GM20431 (cell line): ENCODE measurements around the gene RIPK1.
"Not testable (repeated sequence)": the region's sequence is repeated elsewhere in the genome, so short reads cannot be mapped to it uniquely, and the experiment has no call there.

Source experiments
- in situ Hi-C: fragments of 300-500 bp; cut with MseI, MboI; formaldehyde crosslinking; loops from one replicate; pipeline ENCODE4 v1.15.0; 2020; ENCODE audit warnings: low sequenced_read_pairs; ENCODE audit not compliant: unreplicated experiment

The RIPK1 gene

DNA sequence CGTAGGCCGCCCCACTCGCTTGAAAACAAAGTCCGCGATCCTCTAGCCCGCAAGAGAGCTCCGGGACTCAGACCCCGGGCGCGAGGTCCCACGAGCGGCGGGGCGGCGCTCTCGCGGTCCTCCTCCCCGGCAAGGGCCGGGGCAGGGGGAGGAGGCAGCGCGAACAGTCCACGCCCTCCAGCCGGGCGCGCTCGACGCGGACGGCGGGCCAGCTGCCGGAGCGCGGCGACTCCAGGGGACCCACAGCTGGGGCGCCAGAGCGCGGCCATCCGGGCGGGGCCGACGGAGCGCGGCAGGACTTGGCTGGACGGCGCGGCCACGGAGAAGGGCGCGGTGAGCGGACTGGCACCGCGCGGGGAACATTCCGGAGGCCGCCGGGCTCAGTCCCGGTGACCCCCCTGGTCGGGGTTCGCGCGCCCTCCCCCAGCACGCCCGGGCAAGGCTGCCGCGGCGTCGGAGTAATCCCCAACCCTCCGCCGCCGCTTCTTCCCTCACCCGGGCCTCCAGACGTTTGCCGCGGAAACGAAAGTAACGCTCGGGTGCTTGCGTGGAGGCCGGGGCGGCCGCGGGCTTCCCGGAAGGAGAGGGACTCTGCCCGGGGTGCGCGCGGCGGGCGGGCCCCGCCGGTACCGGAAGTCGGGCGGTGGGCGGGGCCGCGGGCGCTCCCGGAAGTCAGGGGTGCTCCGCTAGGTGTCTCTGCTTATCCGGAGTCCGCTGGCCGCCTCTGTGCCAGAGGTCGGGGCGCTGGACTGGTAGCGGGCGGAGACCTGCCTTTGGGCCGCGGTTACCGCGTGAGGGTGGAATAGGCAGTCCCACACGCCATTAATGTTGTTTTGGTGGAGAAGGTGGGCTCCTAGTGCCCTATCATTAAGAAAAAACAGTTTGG, at the start of gene RIPK1:
TSS of gene RIPK1 (plus strand) at position 166 of the 886 bp plus-strand sequence. CDS start 8,330 bp downstream, outside the sequence.
- in situ Hi-C loops: no loop called here

DNA sequence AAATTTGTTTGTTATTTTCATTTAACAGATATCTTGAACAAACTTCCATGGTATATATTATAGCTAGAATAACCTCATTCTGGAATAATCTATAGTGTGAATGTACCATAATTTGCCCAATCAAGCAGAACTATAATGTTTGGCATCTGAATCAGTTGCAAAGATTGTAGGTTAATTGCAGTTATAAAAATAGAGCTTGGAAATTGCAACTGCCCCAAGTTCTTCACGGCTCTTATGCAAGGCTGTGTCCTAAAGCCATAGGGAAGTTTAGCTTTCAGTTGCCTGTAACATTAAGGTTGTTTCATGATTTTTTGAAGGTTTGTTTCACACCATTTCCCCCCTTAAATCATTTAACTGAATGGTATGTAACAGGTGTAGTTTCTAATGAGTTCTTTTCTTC, 49.2 kb upstream of the RIPK1 start:
- in situ Hi-C loops: no loop called here

DNA sequence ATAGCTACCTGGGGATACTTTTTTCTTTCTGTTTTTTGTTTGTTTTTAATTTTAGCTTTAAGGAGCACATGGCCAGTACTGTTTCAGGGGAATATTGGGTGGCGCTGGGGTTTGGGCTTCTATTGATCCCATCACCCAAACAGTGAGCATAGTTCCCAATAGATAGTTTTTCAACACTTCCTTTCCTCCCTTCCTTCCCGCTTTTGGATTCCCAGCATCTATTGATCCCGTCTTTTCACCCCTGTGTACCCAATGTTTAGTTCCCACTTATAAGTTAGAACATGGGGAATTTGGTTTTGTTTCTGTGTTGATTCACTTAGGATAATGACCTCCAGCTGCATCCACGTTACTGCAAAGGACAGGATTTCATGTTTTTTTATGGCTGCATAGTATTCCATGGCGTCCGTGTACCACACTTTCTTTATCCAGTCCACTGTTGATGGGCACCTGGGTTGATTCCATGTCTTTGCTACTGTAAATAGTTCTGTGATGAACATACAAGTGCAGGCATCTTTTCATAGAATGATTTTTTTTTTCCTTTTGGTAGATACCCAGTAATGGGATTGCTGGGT, 48.5 kb upstream of the RIPK1 start:
- in situ Hi-C loops: no loop called here

DNA sequence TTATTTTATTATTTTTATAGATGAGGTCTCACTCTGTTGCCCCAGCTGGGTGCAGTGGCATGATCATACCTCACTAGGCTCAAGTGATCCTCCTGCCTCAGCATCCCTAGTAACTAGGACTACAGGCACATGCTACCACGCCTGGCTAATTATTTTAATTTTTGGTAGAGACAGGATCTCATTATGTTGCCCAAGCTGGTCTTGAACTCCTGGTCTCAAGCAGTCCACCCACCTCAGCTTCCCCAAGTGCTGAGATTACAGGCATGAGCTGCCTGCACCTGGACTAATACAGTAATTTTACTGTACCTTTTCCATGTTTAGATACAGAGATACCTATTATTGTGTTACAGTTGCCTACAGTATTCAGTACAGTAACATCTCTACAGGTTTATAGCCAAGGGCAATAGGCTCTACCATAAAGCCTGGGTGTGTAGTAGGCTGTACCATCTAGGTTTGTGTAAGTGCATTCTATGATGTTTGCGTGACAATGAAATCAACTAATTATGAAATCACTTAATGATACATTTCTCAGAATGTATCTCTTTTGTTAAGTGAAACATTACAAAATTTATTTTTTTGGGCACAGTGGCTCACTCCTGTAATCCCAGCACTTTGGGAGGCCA, 47.2 kb upstream of the RIPK1 start:
- in situ Hi-C loops: not testable (repeated sequence)

DNA sequence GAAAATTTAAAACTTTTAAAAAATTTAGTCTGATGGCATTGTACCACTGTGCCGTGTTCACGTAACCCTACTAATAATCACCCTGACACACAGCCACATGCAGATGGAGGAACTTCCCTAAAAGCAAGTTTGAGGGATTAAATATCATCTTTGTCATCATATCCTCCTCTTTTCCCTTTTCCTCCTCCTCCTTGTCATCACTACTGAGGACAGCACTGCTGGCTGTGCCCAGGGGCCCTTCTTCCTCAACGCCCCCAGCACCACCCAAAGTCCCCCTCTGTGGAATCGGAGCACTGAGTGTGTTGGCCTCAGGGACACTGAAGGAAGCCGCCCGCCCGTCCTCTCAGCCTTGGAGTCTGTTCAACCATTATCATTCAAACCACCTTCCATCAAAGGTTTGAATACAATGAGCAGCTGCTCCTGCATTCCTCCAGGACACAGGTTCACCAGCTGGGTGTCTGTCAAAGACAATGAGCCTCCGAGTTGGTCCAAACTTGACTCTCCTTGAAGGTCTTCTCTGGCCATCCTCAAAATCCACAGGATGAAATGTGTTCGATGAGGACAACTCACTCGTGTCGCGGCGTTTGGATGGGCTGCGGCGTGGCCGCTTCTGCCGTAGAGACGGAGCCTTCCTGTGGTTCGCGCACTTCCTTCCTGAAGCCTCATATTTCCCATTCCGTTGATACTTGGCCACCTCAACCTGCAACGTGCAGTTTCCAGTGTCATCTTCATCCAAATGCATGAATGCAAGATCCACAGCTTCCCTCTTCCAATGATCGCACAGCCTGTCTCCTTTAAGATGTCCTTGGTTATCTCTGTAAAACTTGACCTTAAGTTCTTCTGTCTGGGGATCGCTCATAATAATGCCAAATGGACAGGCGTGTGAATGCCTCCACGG, 45.3 kb upstream of the RIPK1 start:
- in situ Hi-C loops: no loop called here

DNA sequence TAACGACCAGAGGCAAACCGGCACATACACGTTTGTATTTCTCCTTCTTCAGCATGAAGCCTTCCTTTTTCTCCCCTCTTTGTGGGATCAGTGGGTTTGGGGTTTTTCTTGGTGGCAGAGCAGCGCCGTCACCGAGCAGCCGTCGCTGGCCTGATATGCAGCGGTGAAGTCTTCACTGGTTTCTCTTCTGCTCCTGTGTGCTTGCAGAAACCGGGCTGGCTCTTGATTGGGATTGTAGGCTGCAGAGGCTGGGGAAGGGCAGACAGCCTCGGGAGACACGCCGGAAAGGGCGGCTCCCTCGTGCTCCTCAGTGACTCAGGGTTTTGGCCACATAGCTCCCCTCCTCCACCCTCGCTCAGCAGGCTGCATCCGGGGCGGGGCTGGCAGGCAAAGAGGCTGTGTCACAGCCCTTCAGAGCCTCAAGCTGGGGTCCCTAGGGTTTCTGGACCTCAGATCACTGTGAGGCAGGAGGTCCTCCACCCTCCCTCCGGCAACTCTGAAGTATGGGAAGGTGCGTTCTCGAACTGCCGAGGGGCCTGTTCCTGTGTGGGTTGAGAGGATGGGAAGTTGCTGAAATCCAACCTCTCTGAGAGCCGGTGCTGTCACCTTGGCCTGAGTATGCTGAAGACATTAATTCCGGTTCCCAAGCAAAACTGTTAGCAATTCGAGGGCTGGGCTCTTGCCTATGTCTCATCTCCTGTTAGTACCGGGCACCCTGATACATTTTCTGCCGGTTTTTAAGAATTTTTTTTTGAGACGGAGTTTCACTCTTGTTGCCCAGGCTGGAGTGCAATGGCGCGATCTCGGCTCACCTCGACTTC, 44.4 kb upstream of the RIPK1 start:
- in situ Hi-C loops: no loop called here

DNA sequence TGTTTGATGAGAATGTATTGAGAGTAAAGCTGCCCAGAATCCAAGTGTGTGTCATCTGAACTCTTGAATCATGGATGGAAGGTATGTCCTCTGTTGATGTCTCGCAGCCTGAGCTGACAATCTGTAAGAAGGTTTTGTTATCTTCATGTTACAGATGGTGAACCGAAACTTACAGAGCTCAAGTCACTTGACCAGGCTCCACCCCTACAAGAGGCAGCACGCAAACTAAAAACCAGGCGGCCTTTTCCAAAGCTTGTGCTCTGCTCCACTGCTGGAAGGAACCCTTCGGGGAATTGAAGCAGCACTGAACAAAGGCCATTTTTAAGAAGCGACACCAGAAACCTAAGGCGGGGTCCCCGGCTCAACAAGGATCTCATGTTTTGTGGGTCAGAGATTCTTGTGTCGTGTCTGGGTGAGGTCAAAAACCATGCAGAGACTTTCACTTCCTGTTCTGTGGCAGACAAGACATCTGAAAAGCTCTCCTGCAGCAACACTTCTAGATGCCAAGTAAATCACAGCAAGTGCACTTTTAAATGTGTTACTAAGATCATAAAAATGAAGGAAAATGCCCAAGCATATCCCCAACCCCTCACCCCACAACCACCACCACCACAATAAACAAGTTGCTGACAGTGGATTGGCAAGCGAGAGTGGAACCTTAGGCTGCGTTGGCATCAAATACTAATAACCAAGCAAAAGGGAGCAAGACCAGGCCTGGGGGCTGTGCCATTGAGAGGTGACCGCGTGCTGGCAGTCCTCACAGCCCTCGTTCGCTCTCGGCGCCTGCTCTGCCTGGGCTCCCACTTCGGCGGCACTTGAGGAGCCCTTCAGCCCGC, 41.3 kb upstream of the RIPK1 start:
- in situ Hi-C loops: no loop called here

DNA sequence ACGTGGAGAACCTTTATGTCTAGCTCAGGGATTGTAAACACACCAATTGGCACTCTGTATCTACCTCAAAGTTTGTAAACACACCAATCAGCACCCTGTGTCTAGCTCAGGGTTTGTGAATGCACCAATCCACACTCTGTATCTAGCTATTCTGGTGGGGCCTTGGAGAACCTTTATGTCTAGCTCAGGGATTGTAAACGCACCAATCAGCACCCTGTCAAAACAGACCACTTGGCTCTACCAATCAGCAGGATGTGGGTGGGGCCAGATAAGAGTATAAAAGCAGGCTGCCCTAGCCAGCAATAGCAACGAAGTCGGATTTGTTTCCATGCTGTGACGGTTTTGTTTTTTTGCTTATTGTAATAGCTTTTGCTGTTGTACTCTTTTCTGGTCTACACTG, 40.1 kb upstream of the RIPK1 start:
- in situ Hi-C loops: not testable (repeated sequence)

DNA sequence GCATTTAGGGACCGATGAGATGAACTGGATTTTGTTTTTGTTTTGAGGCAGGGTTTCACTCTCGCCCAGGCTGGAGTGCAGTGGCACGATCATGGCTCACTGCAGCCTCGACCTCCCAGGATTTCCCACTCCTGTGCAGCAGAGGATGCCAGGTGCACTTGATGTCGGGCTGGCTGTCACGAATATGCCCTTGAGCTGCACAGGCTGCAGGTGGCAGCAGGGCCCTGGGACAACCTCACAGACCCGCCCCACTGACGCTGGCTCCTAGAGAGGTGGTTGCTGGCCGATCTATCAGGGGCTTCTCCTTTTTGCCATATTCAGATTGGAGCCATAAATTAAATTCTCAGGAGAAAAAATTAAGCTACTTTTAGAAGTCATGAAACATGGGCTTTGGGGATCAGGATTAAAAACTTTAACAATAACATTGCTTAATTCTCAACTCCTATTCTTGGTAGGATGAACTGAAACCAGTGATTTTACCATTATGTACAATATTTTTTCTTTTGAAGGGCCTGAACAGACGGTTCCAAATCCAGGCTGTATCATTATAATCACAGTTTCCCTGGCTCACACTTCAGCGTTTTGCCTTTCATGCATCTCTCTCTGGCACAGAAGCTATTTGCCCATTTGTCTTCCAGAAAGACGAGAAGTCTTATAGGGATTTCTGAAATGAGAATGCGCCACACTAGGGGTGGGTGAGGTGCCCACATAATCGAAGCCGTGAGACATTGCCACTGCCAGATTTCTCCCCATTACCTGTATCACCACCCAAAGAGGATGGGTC, 36.2 kb upstream of the RIPK1 start:
- in situ Hi-C loops: no loop called here

DNA sequence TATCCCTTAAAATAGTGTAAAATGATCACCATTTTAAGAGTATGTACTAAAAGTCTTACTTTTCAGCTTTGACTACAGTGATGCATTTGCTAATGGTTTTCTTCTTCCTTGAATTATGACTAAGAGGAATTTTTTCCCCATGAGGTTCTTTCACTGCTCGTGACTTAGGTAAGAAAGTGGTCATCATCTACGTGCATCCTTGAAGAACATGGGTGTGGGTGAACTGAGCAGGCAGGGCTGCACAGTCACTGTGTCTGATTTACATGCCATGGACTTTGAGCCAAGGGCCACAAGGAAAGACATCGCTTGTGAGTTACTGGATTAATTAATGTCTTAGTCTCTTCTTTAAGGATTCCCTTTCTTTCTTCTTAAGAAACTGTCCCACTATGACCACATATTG, 35.3 kb upstream of the RIPK1 start:
- in situ Hi-C loops: no loop called here

DNA sequence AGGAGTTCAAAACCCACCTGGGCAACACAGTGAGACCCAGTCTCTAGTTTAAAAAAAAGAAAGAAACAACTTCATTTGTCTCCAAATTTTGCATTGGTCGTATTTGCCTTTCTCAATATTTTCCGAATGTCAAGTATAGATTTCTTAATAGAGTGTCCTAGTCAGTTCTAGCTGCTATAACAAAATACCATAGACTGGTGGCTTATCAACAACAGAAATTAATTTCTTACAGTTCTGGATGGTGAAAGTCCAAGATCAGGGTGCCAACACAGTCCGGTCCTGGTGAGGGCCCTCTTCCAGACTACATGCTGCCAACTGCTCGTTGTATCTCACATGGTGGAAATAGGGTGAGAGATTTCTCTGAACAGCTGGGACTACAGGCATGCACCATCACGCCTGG, 34.6 kb upstream of the RIPK1 start:
- in situ Hi-C loops: no loop called here

DNA sequence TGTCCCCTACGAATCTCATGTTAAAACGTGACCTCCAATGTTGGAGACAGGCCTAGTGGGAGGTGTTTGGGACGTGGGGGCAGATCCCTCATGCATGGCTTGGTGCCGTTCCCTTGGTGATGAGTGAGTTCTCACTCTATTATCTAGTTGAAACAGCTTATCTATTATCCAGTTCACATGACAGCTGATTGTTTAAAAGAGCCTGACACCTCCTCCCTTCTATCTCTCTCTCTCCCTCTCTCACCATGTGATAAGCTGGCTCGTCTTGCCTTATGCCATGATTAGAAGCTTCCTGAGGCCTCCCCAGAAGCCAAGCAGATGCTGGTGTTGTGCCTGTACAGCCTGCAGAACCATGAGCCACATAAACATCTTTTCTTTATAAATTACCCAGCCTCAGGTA, 32.9 kb upstream of the RIPK1 start:
- in situ Hi-C loops: no loop called here

DNA sequence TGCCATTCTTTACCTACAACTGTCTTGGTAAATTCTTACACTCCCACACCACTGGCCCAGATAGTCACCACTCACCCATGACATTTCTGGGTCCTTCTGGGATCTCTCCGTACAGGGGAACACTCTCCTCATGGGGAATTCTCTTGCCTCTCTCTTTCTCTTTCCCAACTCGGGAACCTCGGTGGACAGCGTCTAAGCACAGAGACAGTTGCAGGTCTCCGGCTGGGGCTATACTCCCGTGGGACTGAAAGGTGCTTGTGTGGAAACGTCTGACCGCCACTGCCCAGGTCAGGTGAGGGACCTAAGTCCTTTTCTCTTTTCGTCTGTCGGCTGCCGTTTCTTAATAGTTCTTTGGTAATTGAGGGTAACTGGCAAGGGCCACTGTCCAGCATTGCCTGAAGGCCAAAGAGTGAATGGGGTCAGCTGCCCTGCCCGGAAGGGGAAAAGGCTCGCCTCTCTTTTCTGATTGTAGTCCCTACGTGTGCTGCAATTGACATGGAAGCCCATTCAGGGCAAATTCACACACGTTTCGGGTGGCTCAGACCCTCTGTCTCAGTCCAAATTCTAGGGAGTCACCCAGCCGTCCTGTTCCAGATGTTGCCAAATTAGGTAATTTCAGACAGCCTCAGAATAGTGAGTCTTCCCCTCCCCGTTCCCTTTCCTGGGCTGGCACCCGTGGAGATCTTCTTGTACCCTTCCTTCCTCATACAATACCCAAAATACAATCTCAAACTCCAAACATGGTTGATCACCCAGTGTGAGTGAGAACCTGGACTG, 31.2 kb upstream of the RIPK1 start:
- in situ Hi-C loops: no loop called here

DNA sequence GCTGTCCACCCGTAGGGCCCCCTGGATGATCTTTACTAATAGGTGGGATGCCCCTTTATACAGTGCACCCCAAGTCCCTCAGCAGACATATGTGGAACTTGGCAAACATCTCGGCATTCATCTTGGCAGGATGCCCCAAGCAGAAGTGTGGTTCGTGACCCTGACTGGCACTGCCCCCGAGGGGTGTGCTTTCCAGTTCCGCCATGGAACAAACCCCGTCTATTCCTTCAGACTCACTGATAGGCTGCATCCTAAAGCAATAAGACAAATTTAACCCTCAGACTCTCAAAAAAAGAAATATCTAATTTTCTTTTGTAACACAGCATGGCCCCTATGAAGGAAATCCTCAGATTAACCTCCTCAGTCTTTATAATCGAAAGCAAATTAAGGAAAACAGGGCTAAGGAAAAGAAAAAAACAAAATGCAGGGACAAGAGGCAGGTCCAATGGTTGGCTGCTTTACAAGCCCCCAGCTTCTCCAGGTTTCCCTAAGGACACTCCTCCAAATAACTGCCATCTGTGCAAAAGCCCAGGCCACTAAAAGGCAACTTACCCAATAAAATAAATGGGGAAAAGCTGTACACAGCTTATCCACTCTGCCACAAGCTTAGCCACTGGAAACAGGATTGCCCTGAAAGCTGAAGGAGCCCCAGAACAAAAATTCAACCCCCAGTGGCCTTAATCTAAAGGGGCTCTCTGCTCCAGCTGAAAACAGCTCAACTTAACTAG, 30.5 kb upstream of the RIPK1 start:
- in situ Hi-C loops: no loop called here

DNA sequence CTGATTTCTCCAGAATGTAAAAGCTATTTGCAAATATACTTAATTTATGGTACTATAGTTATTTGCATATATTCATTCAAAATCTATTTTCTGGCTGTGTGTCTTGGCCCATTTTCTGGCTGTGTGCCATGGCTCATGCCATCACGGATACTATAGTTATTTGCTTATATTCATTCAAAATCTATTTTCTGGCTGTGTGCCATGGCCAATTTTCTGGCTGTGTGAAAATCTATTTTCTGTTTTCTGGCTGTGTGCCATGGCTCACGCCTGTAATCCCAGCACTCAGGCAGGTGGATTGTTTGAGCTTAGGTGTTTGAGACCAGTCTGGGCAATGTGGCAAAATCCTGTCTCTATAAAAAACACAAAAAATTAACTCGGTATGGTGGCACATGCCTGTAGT, 28.9 kb upstream of the RIPK1 start:
- in situ Hi-C loops: no loop called here

DNA sequence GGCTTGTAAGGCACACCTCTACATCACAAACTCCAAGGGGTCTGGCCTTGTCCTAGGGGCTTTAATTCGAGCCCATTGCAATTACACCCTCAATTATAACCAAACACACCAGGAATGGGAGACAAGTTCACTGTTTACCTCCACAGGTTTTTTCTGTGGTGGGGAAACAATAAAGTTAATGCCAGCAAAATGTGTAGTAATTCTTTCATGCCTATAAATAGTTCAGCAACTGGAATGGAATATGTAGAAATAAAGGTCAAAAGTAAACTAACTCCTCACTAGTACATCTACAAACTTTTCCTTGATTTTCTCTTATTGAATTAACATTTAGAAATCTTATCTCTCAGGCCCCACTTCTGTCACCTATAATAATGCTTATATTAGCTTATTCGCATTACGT, 27.1 kb upstream of the RIPK1 start:
- in situ Hi-C loops: no loop called here

DNA sequence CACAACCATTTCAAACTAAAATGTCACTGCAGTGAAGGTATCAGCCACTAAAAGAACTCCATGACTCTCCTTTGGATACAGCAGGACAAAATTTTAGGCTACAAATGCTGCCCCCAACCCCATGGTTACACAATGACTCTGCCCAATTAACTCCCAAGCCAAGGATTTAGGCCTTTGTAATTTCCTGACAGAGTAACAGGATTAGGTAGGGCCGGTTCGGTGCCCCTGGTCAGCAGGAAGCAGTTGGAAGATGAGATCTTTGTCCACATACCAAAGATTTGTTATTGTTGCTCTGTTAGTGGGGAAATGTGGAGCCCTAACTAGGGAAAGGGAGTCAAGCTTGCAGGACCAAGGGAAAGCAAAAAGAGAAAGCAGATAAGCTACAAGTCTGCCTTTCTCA, 26.7 kb upstream of the RIPK1 start:
- in situ Hi-C loops: no loop called here
